Nucleus accumbens (tissue), 56 donors: Measurements from ENCODE around the gene AVPR2.
A peak's percentile ranks its signal among the peaks of the same experiment; 100 is the strongest.

Experiments
- DNase-seq, 56 donors: peaks; one replicate each; lab custom pipeline; 2025; lab: John Stamatoyannopoulos, UW

AVPR2 gene

DNA sequence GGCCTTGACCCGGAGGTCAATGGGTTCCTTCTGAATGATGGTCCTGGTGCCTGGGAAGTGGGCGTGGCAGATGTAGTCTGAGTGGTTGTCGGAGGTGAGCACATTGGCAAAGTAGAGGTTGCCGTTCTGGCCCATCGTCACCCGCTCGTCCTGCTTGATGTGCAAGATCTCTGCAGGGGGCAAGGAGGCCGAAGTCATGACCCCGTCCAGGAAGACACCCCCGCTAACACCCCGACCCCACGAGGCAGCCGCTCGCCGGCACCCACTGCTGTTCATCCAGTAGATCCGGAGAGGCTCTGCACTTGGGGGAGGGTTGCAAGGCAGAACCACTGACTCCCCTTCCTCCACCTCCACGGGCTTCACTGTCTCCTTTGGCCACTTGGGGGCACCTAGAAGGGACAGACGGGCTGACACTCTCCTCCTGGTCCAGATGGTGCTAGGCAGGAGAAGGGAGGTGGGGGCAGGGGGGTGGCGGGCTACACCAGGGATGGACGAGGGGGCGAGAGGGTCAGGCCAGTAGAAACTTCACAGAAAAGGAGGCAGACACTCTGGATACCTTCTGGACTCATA, 33.6 kb upstream of the AVPR2 start:
- no peak for DNase-seq

- DNase-seq: peak in 3 of 56 donors; percentile 17 to 24 (median 24)
These were observed 33.0 kb upstream of the AVPR2 start for GRCh38 chrX:153871451-153871850.

DNA sequence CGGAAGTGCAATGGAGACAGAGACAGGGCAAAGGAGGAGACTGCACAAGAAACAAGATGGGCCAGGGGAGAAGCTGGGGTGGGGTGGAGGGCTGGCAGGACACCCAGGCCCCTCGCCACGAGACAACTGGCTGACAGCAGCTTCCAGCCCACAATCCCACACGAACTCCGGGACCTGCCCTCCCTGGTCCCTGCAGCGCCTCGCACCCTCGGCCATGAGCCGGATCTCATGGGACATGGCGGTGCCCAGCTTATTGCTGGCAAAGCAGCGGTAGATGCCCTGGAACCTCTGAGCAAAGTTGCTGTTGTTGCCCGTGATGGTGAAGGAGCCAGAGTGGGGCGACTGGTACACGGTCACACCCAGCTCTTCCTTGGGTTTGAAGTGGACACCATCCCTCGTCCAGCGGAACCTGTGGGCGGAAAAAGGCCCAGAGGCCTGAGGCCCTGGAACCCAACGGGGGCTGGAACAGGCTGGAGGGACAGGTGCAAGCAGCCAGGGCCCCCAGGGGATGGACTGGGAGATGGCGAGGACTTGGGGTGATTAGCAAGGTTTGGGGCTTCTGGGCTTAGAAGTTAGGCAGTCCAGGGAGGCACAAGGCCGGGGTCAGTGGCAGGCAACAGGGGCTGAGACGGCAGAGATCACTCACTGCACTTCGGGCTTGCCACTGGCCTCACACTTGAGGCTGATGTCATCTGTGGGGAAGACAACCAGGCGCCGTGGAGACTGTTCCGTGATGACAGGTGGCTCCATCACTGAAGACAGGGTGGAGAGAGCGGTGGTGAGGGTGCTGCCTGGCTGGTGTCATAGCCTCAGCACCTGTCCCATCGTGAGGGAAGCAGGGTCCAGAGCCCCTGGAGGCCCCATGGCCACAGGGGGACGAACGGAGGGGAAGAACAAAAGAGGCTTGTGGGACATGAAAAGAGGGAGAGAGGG, 32.3 kb upstream of the AVPR2 start:
- DNase-seq: no peak

DNA sequence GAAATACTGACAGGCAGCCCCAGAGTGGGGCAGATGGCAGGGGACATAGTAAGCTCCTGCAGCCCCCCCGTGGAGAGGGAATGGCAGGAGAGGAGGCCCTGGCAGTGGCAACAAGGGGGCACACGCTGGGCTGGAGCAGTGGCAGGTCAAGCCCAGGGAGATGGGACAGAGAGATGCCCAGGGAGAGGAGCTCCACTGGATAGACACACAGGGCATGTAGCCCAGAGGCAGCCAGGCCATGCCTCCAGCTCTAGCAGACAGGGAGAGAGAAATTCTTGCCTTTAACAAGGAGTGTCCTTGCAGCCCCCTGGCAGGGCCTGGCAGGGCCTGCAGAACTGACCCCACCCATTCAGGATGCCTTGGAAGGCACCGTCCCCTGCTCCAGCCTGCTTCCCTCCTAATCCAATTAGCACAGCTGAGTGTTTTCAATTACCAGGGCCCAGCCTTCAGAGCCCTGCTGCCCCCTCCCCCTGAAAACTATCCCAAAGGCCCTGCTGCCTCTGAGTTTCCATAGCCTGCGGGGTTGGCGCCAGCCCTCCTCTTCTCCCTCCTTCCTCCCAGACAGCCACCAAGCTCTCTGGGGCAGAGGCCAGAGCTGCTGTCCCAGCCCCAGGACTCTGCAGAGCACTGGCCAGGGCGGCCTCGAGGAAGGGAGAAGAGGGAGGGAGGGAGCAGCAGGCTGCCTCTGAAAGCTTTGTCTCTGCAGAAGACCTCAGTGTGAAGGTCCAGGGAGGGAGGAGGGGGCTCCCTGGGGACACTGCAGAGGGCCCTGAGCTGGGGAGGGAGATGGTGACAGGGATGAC, 31.0 kb upstream of the AVPR2 start:
- DNase-seq: no peak

DNA sequence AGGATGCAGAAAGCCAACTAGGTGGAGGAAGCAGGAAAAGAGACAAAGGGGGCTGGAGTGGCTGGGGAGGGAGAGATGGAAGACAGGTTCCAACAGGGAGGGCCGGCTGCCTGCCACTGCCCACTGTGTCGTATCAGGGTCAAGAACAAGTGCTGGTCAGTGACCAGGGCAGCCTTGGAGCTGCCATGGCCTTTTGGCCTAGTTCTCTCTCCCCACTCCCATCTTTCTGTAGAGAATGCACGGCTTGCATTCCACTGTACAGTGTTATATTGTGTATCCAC, 30.4 kb upstream of the AVPR2 start:
- no peak for DNase-seq

- DNase-seq: no peak
These were observed 29.9 kb upstream of the AVPR2 start for GRCh38 chrX:153874366-153875125.

DNA sequence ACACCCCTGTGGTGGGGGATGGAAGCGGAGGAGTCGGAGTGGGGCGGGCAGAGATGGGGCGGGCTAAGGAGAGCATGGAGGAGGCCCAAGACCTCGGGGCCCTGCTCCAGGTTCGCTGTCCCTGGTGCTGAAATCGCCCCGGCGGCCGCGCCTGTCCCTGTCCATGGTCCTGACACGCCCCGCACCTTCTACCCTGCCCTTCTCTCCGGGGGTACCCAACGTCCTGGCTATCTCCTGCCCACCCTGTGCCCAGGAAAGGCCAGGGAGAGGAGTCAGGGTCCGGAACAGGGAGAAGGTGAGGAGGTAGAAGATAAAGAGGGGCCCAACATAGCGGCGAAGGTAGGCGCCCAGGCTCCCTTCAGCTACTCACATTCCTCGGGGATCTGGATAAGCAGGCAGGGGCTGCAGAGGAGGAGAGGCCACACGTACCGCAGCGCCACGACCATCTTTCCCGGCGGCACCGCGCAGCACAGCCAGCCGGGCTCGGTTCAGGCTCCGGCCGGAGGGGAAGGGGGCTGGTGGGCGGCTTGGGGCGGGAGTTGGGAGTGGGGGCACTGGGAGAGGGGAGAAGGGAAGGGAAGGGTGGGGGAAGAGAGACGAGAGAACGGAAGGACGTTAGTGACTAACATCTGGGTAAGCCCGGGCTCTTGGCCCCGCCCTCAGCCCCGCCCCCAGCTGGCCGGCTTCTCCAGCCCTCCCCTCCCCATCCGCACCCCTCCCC, 28.9 kb upstream of the AVPR2 start:
- peak in 38 of 56 donors; percentile 4 to 70 (median 28) for DNase-seq

DNA sequence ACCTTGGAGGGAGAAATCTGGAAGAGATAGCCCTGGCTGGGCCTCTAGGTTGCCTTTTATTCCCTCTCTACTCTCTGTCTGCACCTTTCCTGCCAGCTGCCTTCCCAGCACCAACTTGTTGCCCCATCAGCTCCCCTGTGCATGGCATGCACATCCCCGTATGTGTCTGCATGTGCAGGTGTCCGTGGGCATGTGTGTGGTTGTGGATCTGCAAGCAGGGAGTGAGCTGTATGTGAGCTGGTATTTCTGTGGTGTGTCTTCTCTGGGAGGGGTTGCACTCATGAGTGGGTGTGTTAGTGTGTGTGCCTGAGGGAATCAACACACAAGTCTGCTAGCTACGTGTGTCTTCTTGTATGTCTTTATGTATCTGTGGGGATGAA, 28.4 kb upstream of the AVPR2 start:
- DNase-seq: peak in 2 of 56 donors; percentile 4 to 26

DNA sequence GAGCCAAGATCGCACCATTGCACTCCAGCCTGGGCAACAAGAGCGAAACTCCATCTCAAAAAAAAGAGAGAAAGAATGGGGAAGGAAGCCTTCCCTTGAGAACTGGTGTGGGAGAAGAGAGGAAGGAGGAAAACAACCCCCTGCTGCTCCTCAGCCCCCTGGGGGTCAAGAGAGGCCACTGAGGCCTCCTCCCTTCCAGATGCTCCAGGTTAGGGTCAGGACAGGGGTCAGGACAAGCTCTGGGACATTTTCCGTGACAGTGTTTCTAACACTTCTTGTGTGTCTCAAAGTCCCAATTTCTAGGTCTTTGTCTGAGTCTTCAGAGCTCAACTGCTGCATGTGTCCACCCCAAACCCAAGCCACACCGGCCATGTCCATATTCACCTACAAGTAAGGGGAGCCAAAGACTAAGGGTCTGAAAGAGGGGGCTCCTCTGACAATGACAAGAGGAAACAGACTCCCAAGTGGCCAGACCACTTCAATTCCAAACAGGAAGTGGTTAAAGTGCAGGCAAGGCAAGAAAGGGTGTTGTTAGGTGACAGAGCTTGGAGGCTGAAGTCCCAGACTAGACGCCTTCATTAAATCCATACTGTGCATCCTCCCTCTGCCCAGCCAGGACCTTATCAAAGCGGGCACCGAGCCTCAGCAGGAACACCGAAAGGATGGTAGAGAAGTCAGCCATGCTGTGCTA, 26.8 kb upstream of the AVPR2 start:
- no peak for DNase-seq

GRCh38 chrX:153878345-153878744, 26.1 kb upstream of the AVPR2 start:
- no peak for DNase-seq

DNA sequence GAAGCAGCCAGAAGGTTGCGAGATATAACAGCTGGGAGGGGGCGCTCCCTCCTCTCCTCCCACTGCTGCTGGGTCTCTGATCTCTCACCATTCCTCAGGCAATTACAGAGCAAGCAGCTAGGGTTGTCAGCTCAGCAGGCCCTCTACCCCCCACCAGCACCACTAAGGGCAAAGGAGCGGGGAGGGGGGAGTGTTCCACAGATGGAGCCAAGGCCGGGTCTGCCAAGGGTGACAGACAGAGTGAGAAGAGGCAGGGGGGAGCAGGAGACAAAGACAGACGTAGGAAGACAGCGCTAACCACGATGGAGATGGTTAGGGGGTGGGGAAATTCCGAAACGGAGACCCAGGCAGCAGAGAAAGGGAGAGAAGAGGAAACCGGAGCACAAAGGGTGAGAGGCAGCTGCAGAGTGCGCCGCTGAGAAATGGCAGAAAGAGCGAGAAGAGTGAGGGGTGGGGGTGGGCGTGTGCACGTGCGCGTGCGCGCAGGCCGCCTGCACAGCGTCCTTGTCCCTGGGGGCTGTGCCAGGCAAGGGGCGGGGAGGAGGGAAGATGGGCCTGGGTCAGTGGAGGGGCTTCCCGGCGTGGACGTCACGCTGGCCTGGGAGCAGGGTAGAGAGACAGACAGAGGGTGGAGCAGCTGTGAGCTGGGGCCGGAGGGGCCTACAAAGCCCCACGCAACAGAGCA, 25.4 kb upstream of the AVPR2 start:
- DNase-seq: peak in 1 of 56 donors; percentile 5

DNA sequence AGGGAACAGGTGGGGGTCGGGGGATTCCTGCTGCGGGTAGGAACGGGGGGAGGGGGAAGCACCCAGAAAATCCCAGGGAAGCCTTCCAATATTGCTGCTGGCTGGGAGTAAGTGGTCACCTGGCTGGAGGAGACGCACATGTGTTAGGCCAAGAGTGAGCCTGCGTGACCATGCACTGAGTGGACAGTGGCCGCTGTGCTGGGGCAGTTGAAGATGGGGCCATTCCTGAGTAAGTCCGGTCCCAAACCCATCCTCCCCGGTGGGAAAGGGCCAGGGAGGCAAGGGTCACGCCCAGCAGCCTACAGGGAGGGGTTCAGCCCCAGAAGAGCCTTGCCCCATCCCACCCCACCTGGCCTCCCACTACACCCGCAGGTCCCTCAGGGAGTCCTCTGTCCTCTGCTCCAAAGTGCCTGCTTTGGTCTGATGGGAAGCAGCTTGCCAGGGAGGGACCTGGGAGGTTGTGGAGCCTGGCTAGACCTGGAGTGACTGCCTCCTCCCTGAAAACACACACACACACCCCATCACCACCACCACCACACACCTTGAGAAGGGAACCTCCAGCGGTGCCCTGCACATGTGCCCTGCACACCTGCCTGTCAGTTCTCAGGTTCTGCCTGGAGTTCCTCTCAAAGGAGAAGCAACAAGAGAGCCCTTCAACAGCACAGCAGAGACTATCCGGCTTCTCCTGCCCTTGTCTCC, 24.6 kb upstream of the AVPR2 start:
- DNase-seq: no peak

DNA sequence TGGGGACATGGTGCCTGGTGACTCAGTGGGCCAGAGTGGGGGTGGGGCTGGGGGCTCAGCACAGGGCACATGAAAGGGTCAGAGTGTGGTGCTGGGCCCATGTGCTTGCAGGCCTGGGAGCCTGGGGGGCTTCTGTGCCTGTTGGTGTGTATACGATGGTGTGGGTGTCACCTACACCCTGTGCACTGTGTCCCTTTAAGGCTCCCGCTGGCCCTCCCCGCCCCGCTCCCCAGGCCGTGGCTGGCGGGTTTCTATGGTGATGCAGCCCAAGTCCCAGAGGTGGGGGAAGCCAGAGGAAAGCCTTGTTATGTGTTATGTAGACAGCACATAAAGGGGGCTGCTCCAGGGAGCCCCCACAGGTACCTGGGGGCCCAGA, 24.0 kb upstream of the AVPR2 start:
- DNase-seq: no peak

GRCh38 chrX:153881281-153881680, 23.2 kb upstream of the AVPR2 start:
- DNase-seq: no peak

GRCh38 chrX:153882086-153882498, 22.4 kb upstream of the AVPR2 start:
- DNase-seq: peak in 14 of 56 donors; percentile 2 to 68 (median 26)

DNA sequence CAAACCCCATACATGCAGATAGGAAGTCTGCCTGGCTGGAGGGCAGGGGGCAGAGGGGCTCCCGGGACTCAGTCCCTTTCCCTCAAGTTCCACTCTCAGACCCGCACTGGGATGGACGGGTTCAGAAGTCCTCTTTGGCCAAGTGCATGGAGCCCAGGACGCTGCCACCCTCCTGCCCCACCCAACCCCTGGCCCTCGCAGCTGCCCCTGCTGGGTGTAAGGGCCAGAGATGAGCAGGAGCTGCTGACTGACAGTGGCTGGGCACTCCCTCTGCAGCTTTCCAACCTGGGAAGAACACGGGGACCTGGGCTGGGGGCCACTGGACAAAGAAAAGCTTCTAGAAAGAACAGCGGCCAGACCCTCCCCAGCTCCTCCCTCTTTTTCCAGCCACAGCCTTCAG, 21.9 kb upstream of the AVPR2 start:
- no peak for DNase-seq

DNA sequence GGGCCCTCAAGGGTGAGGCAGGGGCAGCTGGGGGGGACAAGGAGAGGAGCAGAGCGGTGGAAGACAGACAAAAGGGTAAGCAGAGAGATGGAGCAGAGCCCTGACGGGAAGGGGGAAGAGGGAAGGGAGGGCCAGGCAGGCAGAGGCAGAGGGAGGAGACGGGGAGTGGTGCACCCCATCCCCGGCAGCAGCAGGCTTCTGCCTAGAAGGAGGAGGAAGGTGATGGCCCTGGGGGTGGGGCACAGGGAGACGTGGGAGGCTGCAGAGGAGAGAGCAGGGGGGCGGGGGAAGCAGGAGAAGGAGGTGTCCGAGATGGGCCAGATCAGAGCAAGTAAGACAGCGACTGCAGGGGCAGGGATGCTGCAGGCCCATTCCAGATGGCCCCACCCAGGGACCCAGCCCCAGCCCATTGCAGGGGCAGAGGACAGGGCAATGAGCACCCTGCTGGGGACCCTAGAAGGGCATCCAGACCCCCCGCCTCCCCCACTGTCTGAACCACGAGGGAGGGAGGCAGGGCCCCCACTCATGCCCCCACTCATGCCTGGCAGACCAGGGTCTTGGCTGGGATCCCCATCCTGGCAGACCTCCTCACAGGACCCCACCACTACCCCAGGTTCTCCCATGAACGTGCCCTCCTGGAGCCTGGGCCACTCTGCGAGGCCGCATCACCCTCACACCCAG, 21.2 kb upstream of the AVPR2 start:
- DNase-seq: peak in 4 of 56 donors; percentile 24 to 30 (median 27)

GRCh38 chrX:153884136-153884535, 20.3 kb upstream of the AVPR2 start:
- no peak for DNase-seq
